ENCODE data around the gene NHLRC2.

The NHLRC2 gene

GRCh38 chr10:113965077-113965476, 110.6 kb downstream of the NHLRC2 start:
- DNase-seq (ENCODE audit: low read depth, low spot score), result no peak
- no peak overlapping the region for H3K4me3 ChIP-seq (ENCODE audit: low read depth, low read length)
- CTCF ChIA-PET, result interaction anchor here (1.2 kb wide), 1 partner anchor 13 kb away, joined by 3 read pairs; no protein-coding TSS in a partner anchor
- POLR2A ChIA-PET, result no interaction called here
- TF ChIP-seq CTCF (IDR thresholded peaks at IDR 0.05; ENCODE audit: insufficient read depth, low read length, missing control alignments), result no peak

GRCh38 chr10:113965683-113966082, 111.2 kb downstream of the NHLRC2 start:
- no peak for DNase-seq (ENCODE audit: low read depth, low spot score)
- H3K4me3 ChIP-seq (ENCODE audit: low read depth, low read length), result no peak overlapping the region
- no peak for TF ChIP-seq CTCF (IDR thresholded peaks at IDR 0.05; ENCODE audit: insufficient read depth, low read length, missing control alignments)
- ChIA-PET CTCF (interaction anchor here (1.2 kb wide), 1 partner anchor 13 kb away, joined by 3 read pairs; no protein-coding TSS in a partner anchor), POLR2A (no interaction called here)

Data from AG04449 (cell line).